HEK293 (cell line): Measurements from ENCODE around the gene TRAK2.

Experiments
- CTCF ChIP-seq: fragments of 450-650 bp; formaldehyde crosslinking; IDR thresholded peaks from 2 replicates; pipeline ENCODE4 v1.5.1; 2016; ENCODE audit warnings: missing biosample characterization, missing genetic modification characterization
- GLI4 ChIP-seq: fragments of 450-650 bp; formaldehyde crosslinking; IDR thresholded peaks from 2 replicates; pipeline ENCODE4 v1.5.1; 2016; ENCODE audit warnings: missing biosample characterization, missing genetic modification characterization
- SETDB1 ChIP-seq: IDR thresholded peaks from one replicate; pipeline ENCODE4 v1.6.1; 2017; ENCODE audit warnings: mild to moderate bottlenecking, low read length, moderate library complexity, mixed read lengths; ENCODE audit not compliant: insufficient read length
- ZNF792 ChIP-seq: fragments of 450-650 bp; formaldehyde crosslinking; IDR thresholded peaks from 2 replicates; pipeline ENCODE4 v1.5.1; 2016; ENCODE audit warnings: missing biosample characterization, missing genetic modification characterization
- ZSCAN16 ChIP-seq: fragments of 450-650 bp; formaldehyde crosslinking; IDR thresholded peaks from 2 replicates; pipeline ENCODE4 v1.5.1; 2016; ENCODE audit warnings: missing biosample characterization, missing genetic modification characterization

- no peak for TF ChIP-seq ZNF792
- no peak for TF ChIP-seq CTCF (tag by site-specific recombination)
- no peak for TF ChIP-seq ZSCAN16
- TF ChIP-seq GLI4 (tag by site-specific recombination) = no peak
- no peak for TF ChIP-seq SETDB1
Measured at GRCh38 chr2:201483342-201483741, 32.1 kb upstream of the TRAK2 start.
